ENCODE measurements around the gene TLE4. TPM values are rescaled to one million over a fixed set of nuclear protein-coding genes. Genes with fewer than 3 reads are reported as not detected.
"Not testable (repeated sequence)": the region's sequence is repeated elsewhere in the genome, so short reads cannot be mapped to it uniquely, and the experiment has no call there.

Gene TLE4
- polyA plus RNA-seq, 1 donor (not counting 4 experiments of a cell fraction or from before 2014, with no cell fraction given): 14.7 TPM

GRCh38 chr9:79639354-79639753 lies 67.6 kb downstream of the TLE4 start:
- DNase-seq (ENCODE audit: low read depth, low spot score) (no peak), FAIRE-seq (no peak)
- no peak overlapping the region for H3K4me2 ChIP-seq (ENCODE audit: control insufficient read depth, extremely low read depth, insufficient read depth, low read depth, low read length)

GRCh38 chr9:79640067-79640466 lies 68.3 kb downstream of the TLE4 start:
- H3K4me1 ChIP-seq (ENCODE audit: control insufficient read depth, extremely low read depth, insufficient read depth, low read length); H3K27me3 ChIP-seq (ENCODE audit: control insufficient read depth, extremely low read depth, insufficient read depth, low read length); H2AFZ ChIP-seq (ENCODE audit: control insufficient read depth, low read length); H3K4me3 ChIP-seq (ENCODE audit: control insufficient read depth in 2 of 3, extremely low read depth in 1 of 3, insufficient read depth in 2 of 3, low read depth in 1 of 3, low read length in 3 of 3); H3K36me3 ChIP-seq (ENCODE audit: control insufficient read depth in 2 of 2, extremely low read depth in 1 of 2, insufficient read depth in 2 of 2, low read length in 2 of 2); H3K27ac ChIP-seq (ENCODE audit: control insufficient read depth, insufficient read depth, low read length); DNase-seq (ENCODE audit: low read depth, low spot score); H3K4me2 ChIP-seq (ENCODE audit: control insufficient read depth, extremely low read depth, insufficient read depth, low read depth, low read length); H3K9me1 ChIP-seq (ENCODE audit: control insufficient read depth, extremely low read depth, insufficient read depth, low read length); dilution Hi-C loops (cut with MboI; ENCODE audit: extremely low pct_ligation_motif_present, low sequenced_read_pairs); H3K9ac ChIP-seq (ENCODE audit: control insufficient read depth, extremely low read depth, insufficient read depth, low read length); FAIRE-seq; H3K9me3 ChIP-seq (ENCODE audit: control insufficient read depth, low read depth, low read length); H4K20me1 ChIP-seq (ENCODE audit: control insufficient read depth, extremely low read depth, insufficient read depth, low read length); H3K79me2 ChIP-seq (ENCODE audit: control insufficient read depth, insufficient read depth, low read length): not testable (repeated sequence)

More at GRCh38 chr9:79639354-79639753, 67.6 kb downstream of the TLE4 start:
- peaks cover 6% of the 10 kb centered on the region for H3K4me1 ChIP-seq (ENCODE audit: control insufficient read depth, extremely low read depth, insufficient read depth, low read length)
- dilution Hi-C loops (cut with MboI; ENCODE audit: extremely low pct_ligation_motif_present, low sequenced_read_pairs): no loop called here
- no peaks in the 10 kb centered on the region for H3K27me3 ChIP-seq (ENCODE audit: control insufficient read depth, extremely low read depth, insufficient read depth, low read length)
- H3K9me3 ChIP-seq (ENCODE audit: control insufficient read depth, low read depth, low read length): no peaks in the 10 kb centered on the region
- H3K9me1 ChIP-seq (ENCODE audit: control insufficient read depth, extremely low read depth, insufficient read depth, low read length): no peaks in the 10 kb centered on the region
- no peaks in the 10 kb centered on the region for H4K20me1 ChIP-seq (ENCODE audit: control insufficient read depth, extremely low read depth, insufficient read depth, low read length)
- no peaks in the 10 kb centered on the region for H3K36me3 ChIP-seq (ENCODE audit: control insufficient read depth in 2 of 2, extremely low read depth in 1 of 2, insufficient read depth in 2 of 2, low read length in 2 of 2)
- no peak overlapping the region for H3K9ac ChIP-seq (ENCODE audit: control insufficient read depth, extremely low read depth, insufficient read depth, low read length)
- TF ChIP-seq CTCF (optimal IDR thresholded peaks at IDR 0.05 in 1 of 3, IDR thresholded peaks at IDR 0.05 in 1 of 3, conservative IDR thresholded peaks at IDR 0.05 in 1 of 3; ENCODE audit: extremely low read depth in 1 of 3, insufficient read depth in 2 of 3, low read length in 3 of 3): no peak
- TF ChIP-seq EZH2 (IDR thresholded peaks at IDR 0.05; ENCODE audit: low read length): no peak
- no peak overlapping the region for H3K27ac ChIP-seq (ENCODE audit: control insufficient read depth, insufficient read depth, low read length)
- no peak overlapping the region for H3K4me3 ChIP-seq (ENCODE audit: control insufficient read depth in 2 of 3, extremely low read depth in 1 of 3, insufficient read depth in 2 of 3, low read depth in 1 of 3, low read length in 3 of 3)
- H2AFZ ChIP-seq (ENCODE audit: control insufficient read depth, low read length): no peak overlapping the region
- H3K79me2 ChIP-seq (ENCODE audit: control insufficient read depth, insufficient read depth, low read length): no peaks in the 10 kb centered on the region

- H3K9ac ChIP-seq (ENCODE audit: control insufficient read depth, extremely low read depth, insufficient read depth, low read length): no peak overlapping the region
- no peak overlapping the region for H2AFZ ChIP-seq (ENCODE audit: control insufficient read depth, low read length)
- TF ChIP-seq EZH2 (IDR thresholded peaks at IDR 0.05; ENCODE audit: low read length) (no peak), CTCF (optimal IDR thresholded peaks at IDR 0.05 in 1 of 3, IDR thresholded peaks at IDR 0.05 in 1 of 3, conservative IDR thresholded peaks at IDR 0.05 in 1 of 3; ENCODE audit: extremely low read depth in 1 of 3, insufficient read depth in 2 of 3, low read length in 3 of 3) (no peak)
- H3K79me2 ChIP-seq (ENCODE audit: control insufficient read depth, insufficient read depth, low read length): no peaks in the 10 kb centered on the region
- FAIRE-seq (no peak), DNase-seq (ENCODE audit: low read depth, low spot score) (no peak)
- H3K9me3 ChIP-seq (ENCODE audit: control insufficient read depth, low read depth, low read length): no peaks in the 10 kb centered on the region
- H3K4me3 ChIP-seq (ENCODE audit: control insufficient read depth in 2 of 3, extremely low read depth in 1 of 3, insufficient read depth in 2 of 3, low read depth in 1 of 3, low read length in 3 of 3): no peak overlapping the region
- dilution Hi-C loops (cut with MboI; ENCODE audit: extremely low pct_ligation_motif_present, low sequenced_read_pairs): no loop called here
- H3K27ac ChIP-seq (ENCODE audit: control insufficient read depth, insufficient read depth, low read length): no peak overlapping the region
- no peaks in the 10 kb centered on the region for H4K20me1 ChIP-seq (ENCODE audit: control insufficient read depth, extremely low read depth, insufficient read depth, low read length)
- H3K27me3 ChIP-seq (ENCODE audit: control insufficient read depth, extremely low read depth, insufficient read depth, low read length): no peaks in the 10 kb centered on the region
- no peak overlapping the region for H3K4me2 ChIP-seq (ENCODE audit: control insufficient read depth, extremely low read depth, insufficient read depth, low read depth, low read length)
- peaks cover 6% of the 10 kb centered on the region for H3K4me1 ChIP-seq (ENCODE audit: control insufficient read depth, extremely low read depth, insufficient read depth, low read length)
- H3K36me3 ChIP-seq (ENCODE audit: control insufficient read depth in 2 of 2, extremely low read depth in 1 of 2, insufficient read depth in 2 of 2, low read length in 2 of 2): no peaks in the 10 kb centered on the region
- no peaks in the 10 kb centered on the region for H3K9me1 ChIP-seq (ENCODE audit: control insufficient read depth, extremely low read depth, insufficient read depth, low read length)
Measured at GRCh38 chr9:79641070-79641469, 69.3 kb downstream of the TLE4 start.

Measured in keratinocyte (primary cell).